Astrocyte (in vitro differentiated cells and primary cell): ENCODE data around the gene HHIP.

Experiments used
- CTCF ChIP-seq: IDR thresholded peaks from 2 replicates; pipeline ENCODE4 v1.5.1; 2011; ENCODE audit warnings: low read depth, mild to moderate bottlenecking, inconsistent platforms, low read length, moderate library complexity; ENCODE audit not compliant: insufficient read depth
- EZH2 ChIP-seq: IDR thresholded peaks from 2 replicates; pipeline ENCODE4 v1.6.1; 2012; ENCODE audit warnings: mild to moderate bottlenecking, low read length, inconsistent platforms; ENCODE audit not compliant: insufficient read depth

- TF ChIP-seq CTCF (no peak), EZH2 (no peak)
These were observed 2.1 kb downstream of the HHIP start for GRCh38 chr4:144648042-144648441.
